ENCODE measurements around the gene EPHA6. TPM values are rescaled to one million over a fixed set of nuclear protein-coding genes. Genes with fewer than 3 reads are reported as not detected.

The EPHA6 gene
- total and polyA plus RNA-seq, 9 of the 15 experiments (the other 6 are each of a cell fraction or from before 2014, with no cell fraction given), result not detected

- ChIA-PET POLR2A (no interaction called here), CTCF (ENCODE audit: low intra/inter-chr PET ratio) (no interaction called here)
- in situ Hi-C loops (cut with MboI), result no loop called here
- Histone ChIP-seq H3K4me3 (no peak overlapping the region), H3K9me1 (ENCODE audit: control insufficient read depth, insufficient read depth, low read length) (no peaks in the 10 kb centered on the region), H3K9ac (ENCODE audit: insufficient read depth in 1 of 2, low read depth in 2 of 2, low read length in 2 of 2) (no peak overlapping the region), H3K9me3 (replicated peaks; ENCODE audit: control insufficient read depth, insufficient read depth, low read depth, low read length) (no peaks in the 10 kb centered on the region), H4K20me1 (replicated peaks; ENCODE audit: control insufficient read depth, insufficient read depth, low read length) (no peaks in the 10 kb centered on the region), H3K27ac (ENCODE audit: extremely low read depth, low read depth, low read length) (no peak overlapping the region), H3K27me3 (ENCODE audit: control insufficient read depth in 2 of 2, insufficient read depth in 2 of 2, low read length in 2 of 2) (no peaks in the 10 kb centered on the region), H3K4me2 (ENCODE audit: insufficient read depth, low read length) (no peak overlapping the region), H3K36me3 (ENCODE audit: control insufficient read depth, insufficient read depth, low read length) (no peaks in the 10 kb centered on the region), H3K79me2 (ENCODE audit: control insufficient read depth, insufficient read depth, low read length) (no peaks in the 10 kb centered on the region), H3K4me1 (replicated peaks in 1 of 2; ENCODE audit: control insufficient read depth in 2 of 2, insufficient read depth in 2 of 2, low read length in 2 of 2) (no peaks in the 10 kb centered on the region), H2AFZ (ENCODE audit: low read depth, low read length) (no peak overlapping the region)
- no TSS peak for BruUV-seq (replicated peaks)
- ATAC-seq (no peak), FAIRE-seq (no peak), DNase-seq (ENCODE audit: extremely low read depth in 1 of 4, low spot score in 3 of 4) (no peak)
- intact Hi-C loops (cut with micrococcal nuclease), result no loop called here
- no peak for TF ChIP-seq ZNF311 (CRISPR knock-in tag; IDR thresholded peaks at IDR 0.05)
- no peak for TF ChIP-seq FOXJ2 (tag; IDR thresholded peaks at IDR 0.05)
- peak; percentile 55 for TF ChIP-seq C11orf30 (IDR thresholded peaks at IDR 0.05; ENCODE audit: low read depth)
- TF ChIP-seq MAFF (IDR thresholded peaks at IDR 0.05; ENCODE audit: low read length), result peak; percentile 75
- TF ChIP-seq KDM1A (IDR thresholded peaks at IDR 0.05), result no peak
- TF ChIP-seq HIVEP1 (CRISPR knock-in tag; IDR thresholded peaks at IDR 0.05), result no peak
- TF ChIP-seq NFE2 (IDR thresholded peaks at IDR 0.05; ENCODE audit: low read depth), result peak; percentile 51; the same call in 1 of the 2 replicates
- TF ChIP-seq MYBL2 (IDR thresholded peaks at IDR 0.05; ENCODE audit: low read depth), result no peak
- TF ChIP-seq MYBL2 (CRISPR knock-in tag; IDR thresholded peaks at IDR 0.05; ENCODE audit: borderline replicate concordance), result no peak
- no peak for TF ChIP-seq KDM5B (IDR thresholded peaks at IDR 0.05; ENCODE audit: insufficient replicate concordance, low read depth, low read length)
- no peak for TF ChIP-seq MED1 (CRISPR knock-in tag; IDR thresholded peaks at IDR 0.05; ENCODE audit: borderline replicate concordance)
- TF ChIP-seq ARID4B (CRISPR knock-in tag; IDR thresholded peaks at IDR 0.05), result no peak
- no peak for TF ChIP-seq CEBPZ (IDR thresholded peaks at IDR 0.05; ENCODE audit: borderline replicate concordance, low read depth, low read length)
- TF ChIP-seq MAFG (tag; conservative IDR thresholded peaks at IDR 0.05), result peak; percentile 77
- TF ChIP-seq NFE2L1 (tag; IDR thresholded peaks at IDR 0.05; ENCODE audit: borderline replicate concordance, low read depth), result peak; percentile 69
- TF ChIP-seq TFAP4 (CRISPR knock-in tag; IDR thresholded peaks at IDR 0.05; ENCODE audit: borderline replicate concordance), result no peak
Measured at GRCh38 chr3:97689962-97690361, 875.6 kb downstream of the EPHA6 start.

Data from K562 (cell line).